HEK293 (cell line): ENCODE measurements around the gene MAPK8IP3.

ENCODE experiments used
- CTCF ChIA-PET: fragments of 350-600 bp; formaldehyde crosslinking; extraction: SDS; loops from one replicate; lab custom pipeline; 2021; ENCODE audit warnings: antibody characterized with exemption; lab: Yijun Ruan, JAX
- POLR2A ChIA-PET: fragments of 300-600 bp; formaldehyde crosslinking; extraction: SDS; loops from one replicate; lab custom pipeline; 2020; ENCODE audit warnings: antibody characterized with exemption, inconsistent platforms; lab: Yijun Ruan, JAX
- H3K27ac ChIP-seq: fragments of 200-500 bp; sonication (Bioruptor generic); 2 replicates; pipeline ENCODE4 v1.5.1; 2014; ENCODE audit warnings: low read depth, low read length, control low read depth, inconsistent platforms; ENCODE audit errors: extremely low read depth
- H3K36me3 ChIP-seq, 2 experiments: fragments of 200-500 bp in 1 of 2; sonication (Bioruptor generic) in 1 of 2; 1 replicate in 1 of 2; 2 replicates in 1 of 2; pipeline ENCODE4 v1.5.1; 2014 to 2017; ENCODE audit warnings: inconsistent platforms in 2 of 2, low read length in 2 of 2; ENCODE audit not compliant: control insufficient read depth in 2 of 2, insufficient read depth in 1 of 2
- H3K4me1 ChIP-seq: fragments of 200-500 bp; sonication (Bioruptor generic); 2 replicates; pipeline ENCODE4 v1.5.1; 2014; ENCODE audit warnings: mild to moderate bottlenecking, low read length, inconsistent platforms; ENCODE audit not compliant: control insufficient read depth, insufficient read depth
- H3K4me3 ChIP-seq: 2 replicates; pipeline ENCODE4 v1.5.1; 2011; ENCODE audit warnings: low read depth, mild to moderate bottlenecking, control low read depth, low read length, moderate library complexity
- H3K9me3 ChIP-seq: fragments of 200-500 bp; sonication (Bioruptor generic); 2 replicates; pipeline ENCODE4 v1.5.1; 2014; ENCODE audit warnings: low read depth, low read length, inconsistent platforms; ENCODE audit not compliant: control insufficient read depth, insufficient read depth
- ATF2 ChIP-seq: fragments of 450-650 bp; formaldehyde crosslinking; IDR thresholded peaks from 2 replicates; pipeline ENCODE4 v1.5.1; 2016; ENCODE audit warnings: missing biosample characterization, missing genetic modification characterization, low read depth
- ELK4 ChIP-seq: IDR thresholded peaks from 2 replicates; pipeline ENCODE4 v1.6.1; 2011; ENCODE audit warnings: mild to moderate bottlenecking, low read depth, low read length, borderline replicate concordance
- HOXC10 ChIP-seq: sonication (generic); formaldehyde crosslinking; IDR thresholded peaks from 2 replicates; pipeline ENCODE4 v1.8.1; 2023; ENCODE audit warnings: mild to moderate bottlenecking, missing genetic modification reagents
- KLF9 ChIP-seq: fragments of 450-650 bp; formaldehyde crosslinking; IDR thresholded peaks from 2 replicates; pipeline ENCODE4 v1.5.1; 2016; ENCODE audit warnings: missing biosample characterization, missing genetic modification characterization, low read depth
- RBAK ChIP-seq: fragments of 450-650 bp; formaldehyde crosslinking; IDR thresholded peaks from 2 replicates; pipeline ENCODE4 v1.5.1; 2016; ENCODE audit warnings: missing biosample characterization, missing genetic modification characterization
- REPIN1 ChIP-seq: fragments of 450-650 bp; formaldehyde crosslinking; IDR thresholded peaks from 2 replicates; pipeline ENCODE4 v1.5.1; 2017; ENCODE audit warnings: missing biosample characterization, missing genetic modification characterization, low read depth
- YY1 ChIP-seq: fragments of 450-650 bp; formaldehyde crosslinking; IDR thresholded peaks from 2 replicates; pipeline ENCODE4 v1.5.1; 2018; ENCODE audit warnings: missing biosample characterization, missing genetic modification characterization
- ZBTB17 ChIP-seq: fragments of 450-650 bp; formaldehyde crosslinking; IDR thresholded peaks from 2 replicates; pipeline ENCODE4 v1.5.1; 2016; ENCODE audit warnings: missing biosample characterization, missing genetic modification characterization
- ZBTB20 ChIP-seq: fragments of 450-650 bp; formaldehyde crosslinking; IDR thresholded peaks from 2 replicates; pipeline ENCODE4 v1.5.1; 2016; ENCODE audit warnings: missing biosample characterization, missing genetic modification characterization
- ZBTB21 ChIP-seq: fragments of 450-650 bp; formaldehyde crosslinking; IDR thresholded peaks from 2 replicates; pipeline ENCODE4 v1.5.1; 2017; ENCODE audit warnings: missing biosample characterization, missing genetic modification characterization
- ZBTB26 ChIP-seq: fragments of 450-650 bp; formaldehyde crosslinking; optimal IDR thresholded peaks from 2 replicates; pipeline ENCODE3; 2016; ENCODE audit warnings: missing biosample characterization, mild to moderate bottlenecking, missing genetic modification characterization
- ZNF133 ChIP-seq: fragments of 450-650 bp; formaldehyde crosslinking; IDR thresholded peaks from 2 replicates; pipeline ENCODE4 v1.5.1; 2016; ENCODE audit warnings: missing biosample characterization, missing genetic modification characterization
- ZNF148 ChIP-seq: fragments of 450-650 bp; formaldehyde crosslinking; IDR thresholded peaks from 2 replicates; pipeline ENCODE4 v1.5.0; 2017; ENCODE audit warnings: missing biosample characterization, missing genetic modification characterization, borderline replicate concordance
- ZNF16 ChIP-seq: fragments of 450-650 bp; formaldehyde crosslinking; IDR thresholded peaks from 2 replicates; pipeline ENCODE4 v1.5.1; 2016; ENCODE audit warnings: low read depth, missing biosample characterization, missing genetic modification characterization
- ZNF174 ChIP-seq: fragments of 450-650 bp; formaldehyde crosslinking; IDR thresholded peaks from 2 replicates; pipeline ENCODE4 v1.5.0; 2017; ENCODE audit warnings: missing biosample characterization, mild to moderate bottlenecking, missing genetic modification characterization
- ZNF18 ChIP-seq: fragments of 450-650 bp; formaldehyde crosslinking; IDR thresholded peaks from 2 replicates; pipeline ENCODE4 v1.5.1; 2016; ENCODE audit warnings: missing biosample characterization, missing genetic modification characterization
- ZNF211 ChIP-seq: fragments of 450-650 bp; formaldehyde crosslinking; IDR thresholded peaks from 2 replicates; pipeline ENCODE4 v1.5.1; 2016; ENCODE audit warnings: low read depth, missing biosample characterization, missing genetic modification characterization
- ZNF24 ChIP-seq: fragments of 450-650 bp; formaldehyde crosslinking; IDR thresholded peaks from 2 replicates; pipeline ENCODE4 v1.5.1; 2016; ENCODE audit warnings: missing biosample characterization, missing genetic modification characterization
- ZNF280C ChIP-seq: fragments of 450-650 bp; formaldehyde crosslinking; IDR thresholded peaks from 2 replicates; pipeline ENCODE4 v1.5.1; 2016; ENCODE audit warnings: missing biosample characterization, missing genetic modification characterization
- ZNF571 ChIP-seq: fragments of 450-650 bp; formaldehyde crosslinking; IDR thresholded peaks from 2 replicates; pipeline ENCODE4 v1.5.0; 2017; ENCODE audit warnings: missing biosample characterization, missing genetic modification characterization
- ZNF585B ChIP-seq: fragments of 450-650 bp; formaldehyde crosslinking; IDR thresholded peaks from 2 replicates; pipeline ENCODE4 v1.5.1; 2016; ENCODE audit warnings: missing biosample characterization, missing genetic modification characterization
- ZNF600 ChIP-seq: fragments of 450-650 bp; formaldehyde crosslinking; IDR thresholded peaks from 2 replicates; pipeline ENCODE4 v1.5.1; 2016; ENCODE audit warnings: missing biosample characterization, missing genetic modification characterization
- ZNF610 ChIP-seq: fragments of 450-650 bp; formaldehyde crosslinking; IDR thresholded peaks from 2 replicates; pipeline ENCODE4 v1.5.1; 2016; ENCODE audit warnings: missing biosample characterization, missing genetic modification characterization, borderline replicate concordance
- ZNF621 ChIP-seq: fragments of 450-650 bp; formaldehyde crosslinking; IDR thresholded peaks from 2 replicates; pipeline ENCODE4 v1.5.1; 2017; ENCODE audit warnings: missing biosample characterization, missing genetic modification characterization
- ZNF692 ChIP-seq: fragments of 450-650 bp; formaldehyde crosslinking; IDR thresholded peaks from 2 replicates; pipeline ENCODE4 v1.5.1; 2016; ENCODE audit warnings: missing biosample characterization, missing genetic modification characterization
- ZSCAN30 ChIP-seq: fragments of 450-650 bp; IDR thresholded peaks from 2 replicates; pipeline ENCODE4 v1.5.1; 2018; ENCODE audit warnings: missing biosample characterization, mild to moderate bottlenecking, missing genetic modification characterization, moderate library complexity

MAPK8IP3 gene

GRCh38 chr16:1707193-1707790 lies 1.3 kb downstream of the MAPK8IP3 start:
- ChIA-PET CTCF (interaction anchor here (0.6 to 0.8 kb wide), 4 partner anchors 56 to 354 kb away, joined by 3 to 5 read pairs (median 4); partner anchors contain the start of genes EME2 and MRPS34), POLR2A (interaction anchor here (0.6 to 3.1 kb wide), 5 partner anchors 19 to 359 kb away, joined by 3 to 44 read pairs (median 5); partner anchors contain the start of gene JPT2)
- Histone ChIP-seq H3K9me3 (no peaks in the 10 kb centered on the region), H3K27ac (peak overlapping the region; percentile 42; the same call in 1 of the 2 replicates), H3K4me1 (peaks cover 11% of the 10 kb centered on the region; the same call in 1 of the 2 replicates), H3K36me3 (peaks cover 0 to 21% of the 10 kb centered on the region in 2 experiments; a peak in 2 of 3 replicates), H3K4me3 (peak overlapping the region; percentile 94)
- peak; percentile 34; the same call in 1 of the 2 replicates for TF ChIP-seq ZBTB20 (tag by site-specific recombination)
- no peak for TF ChIP-seq ZNF133 (tag by site-specific recombination)
- no peak for TF ChIP-seq ZNF585B (tag by site-specific recombination)
- TF ChIP-seq ZBTB21 (tag by site-specific recombination), result no peak
- no peak for TF ChIP-seq HOXC10 (CRISPR knock-in tag)
- TF ChIP-seq KLF9, result no peak
- peak; percentile 30; the same call in 1 of the 2 replicates for TF ChIP-seq ZNF692 (tag by site-specific recombination)
- TF ChIP-seq ZNF18 (tag by site-specific recombination), result no peak
- TF ChIP-seq ZSCAN30 (tag by site-specific recombination), result no peak
- TF ChIP-seq ZNF280C (tag by site-specific recombination), result no peak
- TF ChIP-seq ZNF16, result no peak
- no peak for TF ChIP-seq ZNF571 (tag by site-specific recombination)
- no peak for TF ChIP-seq ZNF174
- no peak for TF ChIP-seq ZBTB26 (tag by site-specific recombination)
- TF ChIP-seq REPIN1 (tag by site-specific recombination), result no peak
- TF ChIP-seq ZNF24, result peak; percentile 92
- no peak for TF ChIP-seq ZNF211
- TF ChIP-seq YY1 (tag by site-specific recombination), result no peak
- no peak for TF ChIP-seq ATF2
- no peak for TF ChIP-seq ZNF621 (tag by site-specific recombination)
- TF ChIP-seq ELK4, result no peak
- TF ChIP-seq RBAK (tag by site-specific recombination), result no peak
- TF ChIP-seq ZNF600 (tag by site-specific recombination), result peak; percentile 20; the same call in 1 of the 2 replicates
- TF ChIP-seq ZNF610, result no peak
- TF ChIP-seq ZBTB17 (tag by site-specific recombination), result peak; percentile 56
- TF ChIP-seq ZNF148, result no peak
